Measurements from ENCODE around the gene ERICH6B.

DNA sequence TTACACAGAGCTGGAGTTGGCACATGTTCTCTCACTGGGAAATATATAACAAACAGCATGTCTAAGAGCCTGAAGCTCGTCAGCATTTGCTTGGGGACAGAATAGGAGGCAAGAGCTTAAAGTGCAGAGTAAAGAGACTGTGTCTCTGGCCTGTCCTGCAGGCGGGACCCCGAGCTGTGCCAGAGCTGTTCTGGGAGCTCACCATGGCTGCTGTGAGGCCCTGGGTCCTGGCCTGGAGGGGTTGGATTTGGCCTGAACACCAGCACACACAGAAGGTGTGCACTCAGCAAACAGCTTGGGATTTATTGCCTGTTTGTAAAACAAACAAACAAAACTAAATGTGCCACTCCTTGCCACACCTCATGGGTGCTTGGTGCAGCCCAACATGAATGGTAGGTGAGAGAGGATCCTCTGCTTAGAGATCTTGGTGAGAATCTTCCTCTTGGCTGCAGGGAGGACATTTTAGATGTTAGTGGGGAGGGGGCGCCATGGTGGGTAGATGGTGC, 60.9 kb downstream of the ERICH6B start:
- TF ChIP-seq, protein P1, sequence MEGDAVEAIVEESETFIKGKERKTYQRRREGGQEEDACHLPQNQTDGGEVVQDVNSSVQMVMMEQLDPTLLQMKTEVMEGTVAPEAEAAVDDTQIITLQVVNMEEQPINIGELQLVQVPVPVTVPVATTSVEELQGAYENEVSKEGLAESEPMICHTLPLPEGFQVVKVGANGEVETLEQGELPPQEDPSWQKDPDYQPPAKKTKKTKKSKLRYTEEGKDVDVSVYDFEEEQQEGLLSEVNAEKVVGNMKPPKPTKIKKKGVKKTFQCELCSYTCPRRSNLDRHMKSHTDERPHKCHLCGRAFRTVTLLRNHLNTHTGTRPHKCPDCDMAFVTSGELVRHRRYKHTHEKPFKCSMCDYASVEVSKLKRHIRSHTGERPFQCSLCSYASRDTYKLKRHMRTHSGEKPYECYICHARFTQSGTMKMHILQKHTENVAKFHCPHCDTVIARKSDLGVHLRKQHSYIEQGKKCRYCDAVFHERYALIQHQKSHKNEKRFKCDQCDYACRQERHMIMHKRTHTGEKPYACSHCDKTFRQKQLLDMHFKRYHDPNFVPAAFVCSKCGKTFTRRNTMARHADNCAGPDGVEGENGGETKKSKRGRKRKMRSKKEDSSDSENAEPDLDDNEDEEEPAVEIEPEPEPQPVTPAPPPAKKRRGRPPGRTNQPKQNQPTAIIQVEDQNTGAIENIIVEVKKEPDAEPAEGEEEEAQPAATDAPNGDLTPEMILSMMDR (IDR thresholded peaks at IDR 0.05; ENCODE audit: low read depth, low read length, missing input control) = no peak
- no peak for TF ChIP-seq GABPA (IDR thresholded peaks at IDR 0.05 in 1 of 2, conservative IDR thresholded peaks at IDR 0.05 in 1 of 2)
- TF ChIP-seq, protein P2, sequence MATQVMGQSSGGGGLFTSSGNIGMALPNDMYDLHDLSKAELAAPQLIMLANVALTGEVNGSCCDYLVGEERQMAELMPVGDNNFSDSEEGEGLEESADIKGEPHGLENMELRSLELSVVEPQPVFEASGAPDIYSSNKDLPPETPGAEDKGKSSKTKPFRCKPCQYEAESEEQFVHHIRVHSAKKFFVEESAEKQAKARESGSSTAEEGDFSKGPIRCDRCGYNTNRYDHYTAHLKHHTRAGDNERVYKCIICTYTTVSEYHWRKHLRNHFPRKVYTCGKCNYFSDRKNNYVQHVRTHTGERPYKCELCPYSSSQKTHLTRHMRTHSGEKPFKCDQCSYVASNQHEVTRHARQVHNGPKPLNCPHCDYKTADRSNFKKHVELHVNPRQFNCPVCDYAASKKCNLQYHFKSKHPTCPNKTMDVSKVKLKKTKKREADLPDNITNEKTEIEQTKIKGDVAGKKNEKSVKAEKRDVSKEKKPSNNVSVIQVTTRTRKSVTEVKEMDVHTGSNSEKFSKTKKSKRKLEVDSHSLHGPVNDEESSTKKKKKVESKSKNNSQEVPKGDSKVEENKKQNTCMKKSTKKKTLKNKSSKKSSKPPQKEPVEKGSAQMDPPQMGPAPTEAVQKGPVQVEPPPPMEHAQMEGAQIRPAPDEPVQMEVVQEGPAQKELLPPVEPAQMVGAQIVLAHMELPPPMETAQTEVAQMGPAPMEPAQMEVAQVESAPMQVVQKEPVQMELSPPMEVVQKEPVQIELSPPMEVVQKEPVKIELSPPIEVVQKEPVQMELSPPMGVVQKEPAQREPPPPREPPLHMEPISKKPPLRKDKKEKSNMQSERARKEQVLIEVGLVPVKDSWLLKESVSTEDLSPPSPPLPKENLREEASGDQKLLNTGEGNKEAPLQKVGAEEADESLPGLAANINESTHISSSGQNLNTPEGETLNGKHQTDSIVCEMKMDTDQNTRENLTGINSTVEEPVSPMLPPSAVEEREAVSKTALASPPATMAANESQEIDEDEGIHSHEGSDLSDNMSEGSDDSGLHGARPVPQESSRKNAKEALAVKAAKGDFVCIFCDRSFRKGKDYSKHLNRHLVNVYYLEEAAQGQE (IDR thresholded peaks at IDR 0.05) = no peak
- TF ChIP-seq, protein P3, sequence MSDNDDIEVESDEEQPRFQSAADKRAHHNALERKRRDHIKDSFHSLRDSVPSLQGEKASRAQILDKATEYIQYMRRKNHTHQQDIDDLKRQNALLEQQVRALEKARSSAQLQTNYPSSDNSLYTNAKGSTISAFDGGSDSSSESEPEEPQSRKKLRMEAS (IDR thresholded peaks at IDR 0.05) = no peak
- TF ChIP-seq, protein P4, sequence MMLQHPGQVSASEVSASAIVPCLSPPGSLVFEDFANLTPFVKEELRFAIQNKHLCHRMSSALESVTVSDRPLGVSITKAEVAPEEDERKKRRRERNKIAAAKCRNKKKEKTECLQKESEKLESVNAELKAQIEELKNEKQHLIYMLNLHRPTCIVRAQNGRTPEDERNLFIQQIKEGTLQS (IDR thresholded peaks at IDR 0.05) = no peak
- no peak for TF ChIP-seq RXRA (IDR thresholded peaks at IDR 0.05)
- no peak for TF ChIP-seq TAF1 (conservative IDR thresholded peaks at IDR 0.05)
- TF ChIP-seq FOXA1 (IDR thresholded peaks at IDR 0.05) = no peak
- no peak for TF ChIP-seq RAD21 (IDR thresholded peaks at IDR 0.05)
